K562 (cell line): ENCODE measurements around the gene TTC31. TPM values are rescaled to one million over a fixed set of nuclear protein-coding genes. Genes with fewer than 3 reads are reported as not detected.

Source experiments
- ATAC-seq: fragments of 200-7000 bp; cut with Tn5 transposase; 3 replicates; pipeline ENCODE4 v1.9.1; 2020; ENCODE audit warnings: moderate library complexity
- BruUV-seq: library from RNA; stranded (reverse); fragments of 400-500 nt; replicated peaks from 2 replicates; lab custom pipeline; 2021; lab: Mats Ljungman, UMichigan
- CTCF ChIA-PET: fragments of 300-600 bp; formaldehyde crosslinking; extraction: SDS; loops from one replicate; lab custom pipeline; 2021; ENCODE audit warnings: low intra/inter-chr PET ratio; lab: Yijun Ruan, JAX
- POLR2A ChIA-PET: fragments of 300-600, 350-650 bp; sonication (Branson Sonifier 250); formaldehyde crosslinking; extraction: SDS; loops from one replicate; lab custom pipeline; 2021; ENCODE audit warnings: antibody characterized with exemption, inconsistent platforms; lab: Yijun Ruan, JAX
- DNase-seq, 4 experiments: peaks; one replicate each; pipeline versions ENCODE4 v3.0.0 to v3.0.0-alpha.2; 2011 to 2018; ENCODE audit warnings: low spot score in 3 of 4, mixed read lengths in 3 of 4; ENCODE audit errors: extremely low read depth in 1 of 4
- FAIRE-seq: peaks from 2 replicates; lab custom pipeline; 2011; peaks lifted over from hg19 to GRCh38; lab: Jason Lieb, UNC
- H2AFZ ChIP-seq: 2 replicates; pipeline ENCODE4 v1.6.0; 2011; ENCODE audit warnings: low read depth, low read length, control low read depth, inconsistent platforms
- H3K27ac ChIP-seq: fragments of 200-600 bp; 3 replicates; pipeline ENCODE4 v1.8.0; 2011; ENCODE audit warnings: low read depth, mild to moderate bottlenecking, control low read depth, inconsistent platforms, low read length, moderate library complexity, mixed read lengths; ENCODE audit errors: extremely low read depth
- H3K27me3 ChIP-seq, 2 experiments: fragments of 300-600 bp in 1 of 2; 2 replicates in 1 of 2; 3 replicates in 1 of 2; pipeline versions ENCODE4 v1.6.0 to v1.8.0; 2011; ENCODE audit warnings: inconsistent platforms in 2 of 2, low read length in 2 of 2, mild to moderate bottlenecking in 1 of 2, mixed read lengths in 1 of 2, moderate library complexity in 1 of 2; ENCODE audit not compliant: control insufficient read depth in 2 of 2, insufficient read depth in 2 of 2
- H3K36me3 ChIP-seq: fragments of 300-600 bp; 3 replicates; pipeline ENCODE4 v1.8.0; 2011; ENCODE audit warnings: mild to moderate bottlenecking, low read length, inconsistent platforms; ENCODE audit not compliant: control insufficient read depth, insufficient read depth
- H3K4me1 ChIP-seq, 2 experiments: fragments of 200-600 bp in 1 of 2; replicated peaks in 1 of 2; 2 replicates in 1 of 2; 3 replicates in 1 of 2; pipeline versions ENCODE4 v1.5.1 to v1.8.0; 2011; ENCODE audit warnings: inconsistent platforms in 2 of 2, low read length in 2 of 2, mild to moderate bottlenecking in 1 of 2, mixed read lengths in 1 of 2, moderate library complexity in 1 of 2; ENCODE audit not compliant: control insufficient read depth in 2 of 2, insufficient read depth in 2 of 2
- H3K4me2 ChIP-seq: 2 replicates; pipeline ENCODE4 v1.6.1; 2011; ENCODE audit warnings: low read length, control low read depth, inconsistent platforms, mixed read lengths; ENCODE audit not compliant: insufficient read depth
- H3K4me3 ChIP-seq: fragments of 200-600 bp; sonication (generic), shearing (Covaris generic); 2 replicates; pipeline ENCODE4 v1.5.1; 2016; ENCODE audit warnings: control low read depth, inconsistent platforms
- H3K79me2 ChIP-seq: fragments of 200-600 bp; 3 replicates; pipeline ENCODE4 v1.8.0; 2011; ENCODE audit warnings: low read length, inconsistent platforms; ENCODE audit not compliant: control insufficient read depth, insufficient read depth
- H3K9ac ChIP-seq, 2 experiments: 2 replicates each; pipeline versions ENCODE4 v1.6.0 to v1.6.1; 2011; ENCODE audit warnings: low read depth in 2 of 2, low read length in 2 of 2, control low read depth in 1 of 2, inconsistent platforms in 1 of 2, mild to moderate bottlenecking in 1 of 2, mixed read lengths in 1 of 2; ENCODE audit not compliant: insufficient read depth in 1 of 2
- H3K9me1 ChIP-seq: one replicate; pipeline ENCODE4 v1.6.0; 2011; ENCODE audit warnings: inconsistent platforms, mild to moderate bottlenecking, low read length, moderate library complexity; ENCODE audit not compliant: control insufficient read depth, insufficient read depth
- H3K9me3 ChIP-seq: replicated peaks from 2 replicates; pipeline ENCODE4 v1.5.1; 2011; ENCODE audit warnings: low read depth, low read length, inconsistent platforms; ENCODE audit not compliant: control insufficient read depth, insufficient read depth
- H4K20me1 ChIP-seq: replicated peaks from 2 replicates; pipeline ENCODE4 v1.6.1; 2011; ENCODE audit warnings: low read length, inconsistent platforms, mixed read lengths; ENCODE audit not compliant: control insufficient read depth, insufficient read depth
- AFF4 ChIP-seq: sonication (generic); formaldehyde crosslinking; IDR thresholded peaks from 2 replicates; pipeline ENCODE4 v1.8.0; 2023; ENCODE audit warnings: mild to moderate bottlenecking, missing genetic modification reagents
- ARNT ChIP-seq, 2 experiments: fragments of 450-650 bp; IDR thresholded peaks; 2 replicates each; pipeline ENCODE4 v1.6.1; 2016; ENCODE audit warnings: mild to moderate bottlenecking in 1 of 2
- CAMTA2 ChIP-seq: fragments of 250-450 bp; sonication (Bioruptor Pico); conservative IDR thresholded peaks from 2 replicates; pipeline ENCODE4 v1.5.1; 2022
- MCM3 ChIP-seq: fragments of 450-650 bp; IDR thresholded peaks from 2 replicates; pipeline ENCODE4 v1.6.1; 2016
- MECOM ChIP-seq: fragments of 250-450 bp; sonication (Bioruptor Pico); IDR thresholded peaks from 2 replicates; pipeline ENCODE4 v1.8.0; 2022; ENCODE audit warnings: inconsistent platforms
- NCOA1 ChIP-seq: fragments of 450-650 bp; IDR thresholded peaks from 2 replicates; pipeline ENCODE4 v1.6.1; 2016; ENCODE audit warnings: low read depth
- NCOA2 ChIP-seq, 2 experiments: fragments of 450-650 bp; IDR thresholded peaks; 2 replicates each; pipeline ENCODE4 v1.6.1; 2018; ENCODE audit warnings: mild to moderate bottlenecking in 2 of 2, moderate library complexity in 1 of 2; ENCODE audit not compliant: partially characterized antibody in 2 of 2
- NFIC ChIP-seq: fragments of 450-650 bp; IDR thresholded peaks from 2 replicates; pipeline ENCODE4 v1.6.1; 2017; ENCODE audit warnings: mild to moderate bottlenecking, inconsistent platforms
- NKRF ChIP-seq: fragments of 450-650 bp; IDR thresholded peaks from 2 replicates; pipeline ENCODE4 v1.6.1; 2016; ENCODE audit warnings: borderline replicate concordance
- POLR2B ChIP-seq: fragments of 450-650 bp; IDR thresholded peaks from 2 replicates; pipeline ENCODE4 v1.6.1; 2018; ENCODE audit warnings: low read depth; ENCODE audit not compliant: partially characterized antibody
- RBM17 ChIP-seq: fragments of 200-400 bp; formaldehyde crosslinking; IDR thresholded peaks from 2 replicates; pipeline ENCODE4 v1.6.1; 2017; ENCODE audit warnings: low read depth, mild to moderate bottlenecking, low read length, borderline replicate concordance
- SMAD2 ChIP-seq: fragments of 150-350 bp; IDR thresholded peaks from 2 replicates; pipeline ENCODE4 v1.6.1; 2014; ENCODE audit warnings: low read depth, mild to moderate bottlenecking, low read length
- SNRNP70 ChIP-seq: fragments of 200-400 bp; formaldehyde crosslinking; optimal IDR thresholded peaks from 2 replicates; pipeline ENCODE3; 2017; ENCODE audit warnings: low read depth, low read length
- ZNF444 ChIP-seq: fragments of 250-450 bp; sonication (Bioruptor Pico); IDR thresholded peaks from 2 replicates; pipeline ENCODE4 v1.4.0; 2020; ENCODE audit warnings: mild to moderate bottlenecking, moderate library complexity
- ZNF551 ChIP-seq: fragments of 250-450 bp; sonication (Bioruptor Pico); IDR thresholded peaks from 2 replicates; pipeline ENCODE4 v1.5.0; 2021; ENCODE audit warnings: mild to moderate bottlenecking, moderate library complexity
- WGBS: fragments of 100-300 bp; shearing (Covaris generic); methylation state at CpG from one replicate; pipeline ENCODE4 v1.1.6; 2016; ENCODE audit warnings: low coverage, mixed read lengths; ENCODE audit not compliant: insufficient coverage; ENCODE audit errors: missing lambda C conversion rate; 5-methylcytosine and 5-hydroxymethylcytosine counted together
- in situ Hi-C: fragments of 300-500 bp; cut with MboI; formaldehyde crosslinking; loops from 4 replicates; pipeline ENCODE4 v1.15.0; 2018; ENCODE audit warnings: inconsistent platforms, mixed read lengths
- intact Hi-C: fragments of 100-400 bp; cut with micrococcal nuclease; formaldehyde crosslinking; loops from 2 replicates; pipeline ENCODE4 v1.14.2; 2022
- polyA plus RNA-seq, 8 experiments: library from polyadenylated mRNA; depleted of rRNA in 4 of 8; stranded (reverse) in 5 of 8; unstranded in 3 of 8; fragments of >200 nt; fragmentation: Nextera tagmentation in 2 of 8; fragmentation: Illumina TruSeq in 1 of 8; extraction: Ambion mirVana in 2 of 8; extraction: Trizol in 1 of 8; gene quantifications; 2 replicates each; pipeline versions ENCODE4 v1.2.1 to v1.2.3, GENCODE V29; 2011 to 2014; ENCODE audit warnings: inconsistent platforms in 1 of 8, missing spikeins in 1 of 8
- total RNA-seq, 7 experiments: library from RNA; depleted of rRNA in 6 of 7; stranded (reverse); fragments of >200 nt in 6 of 7; fragmentation: Illumina TruSeq in 2 of 7; extraction: Trizol in 2 of 7; gene quantifications; 2 replicates each; pipeline versions ENCODE4 v1.2.1 to v1.2.3, GENCODE V29; 2011 to 2021; ENCODE audit warnings: low replicate concordance in 1 of 7

Gene TTC31
- total and polyA plus RNA-seq, 9 of the 15 experiments (the other 6 are each of a cell fraction or from before 2014, with no cell fraction given): 4.7 to 30.5 (median 15.9) TPM

GRCh38 chr2:74513605-74514367, 30.9 kb downstream of the TTC31 start:
- no peak overlapping the region for H3K4me3 ChIP-seq

More at GRCh38 chr2:74513605-74514367, 30.9 kb downstream of the TTC31 start:
- no peak for DNase-seq
- Histone ChIP-seq H3K9me3 (no peaks in the 10 kb centered on the region), H2AFZ (no peak overlapping the region), H3K27me3 (no peaks in the 10 kb centered on the region), H3K27ac (no peak overlapping the region), H3K9me1 (no peaks in the 10 kb centered on the region), H3K4me2 (no peak overlapping the region), H4K20me1 (no peaks in the 10 kb centered on the region), H3K79me2 (no peaks in the 10 kb centered on the region), H3K4me1 (peaks cover 11 to 27% of the 10 kb centered on the region in 2 experiments; a peak in 4 of 5 replicates), H3K9ac (no peak overlapping the region), H3K36me3 (no peaks in the 10 kb centered on the region)
- in situ Hi-C loops (no loop called here), intact Hi-C loops (no loop called here)
- 85% methylated on average over 29 of the region's 52 CpGs for WGBS
- POLR2A ChIA-PET: no interaction called here
- FAIRE-seq: no peak
- ATAC-seq: no peak
- TF ChIP-seq SMAD2 (no peak), ZNF551 (CRISPR knock-in tag) (no peak), MCM3 (no peak), AFF4 (CRISPR knock-in tag) (no peak), RBM17 (no peak), NCOA1 (no peak), CAMTA2 (CRISPR knock-in tag) (no peak), POLR2B (no peak), ARNT (IDR thresholded peaks at IDR 0.05) (no peak), MECOM (no peak), NCOA2 (IDR thresholded peaks at IDR 0.05; ENCODE audit: partially characterized antibody in 2 of 2) (no peak), NFIC (no peak), ZNF444 (CRISPR knock-in tag) (no peak), NKRF (no peak), SNRNP70 (no peak)
- CTCF ChIA-PET: no interaction called here
- BruUV-seq: no TSS peak
